OCI-LY7 (cell line): Measurements from ENCODE around the gene CLDN4.

ENCODE experiments used
- CTCF ChIP-seq: fragments of 200-600 bp; sonication (generic); conservative IDR thresholded peaks from 2 replicates; pipeline ENCODE4 v1.5.1; 2014; ENCODE audit warnings: mild to moderate bottlenecking, antibody characterized with exemption, low read length, moderate library complexity, mixed read lengths
- EZH2phosphoT487 ChIP-seq: fragments of 200-600 bp; sonication (generic); IDR thresholded peaks from 2 replicates; pipeline ENCODE4 v1.6.1; 2018; ENCODE audit warnings: low read depth, borderline replicate concordance, mild to moderate bottlenecking, mixed run types, antibody characterized with exemption, low read length, moderate library complexity, mixed read lengths

- no peak for TF ChIP-seq CTCF
- no peak for TF ChIP-seq EZH2phosphoT487
These were observed 41.7 kb upstream of the CLDN4 start for GRCh38 chr7:73789051-73789450.
